Measurements from ENCODE around the gene PADI1. TPM values are rescaled to one million over a fixed set of nuclear protein-coding genes. Genes with fewer than 3 reads are reported as not detected.

PADI1 gene
- total RNA-seq, 1 experiment from 2014 or later: not detected

DNA sequence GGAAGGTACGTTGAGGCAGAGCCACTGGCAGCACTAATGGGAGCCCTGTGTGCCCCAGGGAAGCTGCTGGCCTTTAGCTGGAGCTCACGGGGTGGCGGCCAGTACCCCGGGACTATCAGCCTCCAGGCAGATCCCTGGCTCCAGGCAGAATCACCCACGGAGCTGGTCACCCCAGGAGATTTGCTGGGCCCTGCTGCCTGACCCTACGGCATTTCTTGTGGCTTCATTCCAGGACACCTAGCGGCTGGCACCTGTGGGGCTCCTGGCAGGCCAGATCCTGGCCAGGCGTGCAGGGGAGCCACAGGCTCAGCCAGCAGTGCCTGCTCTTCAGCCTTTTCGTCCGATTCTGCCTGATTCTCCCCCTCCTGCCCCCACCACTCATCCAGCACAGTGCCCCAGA lies 7.1 kb downstream of the PADI1 start:
- Histone ChIP-seq H3K4me1 (no peaks in the 10 kb centered on the region), H3K27me3 (replicated peaks; ENCODE audit: control insufficient read depth, insufficient read depth, low read length) (no peaks in the 10 kb centered on the region), H3K4me3 (ENCODE audit: low read depth, low read length) (no peak overlapping the region), H3K36me3 (ENCODE audit: control insufficient read depth, insufficient read depth, low read length) (no peaks in the 10 kb centered on the region), H3K9me3 (no peaks in the 10 kb centered on the region)
- no peak for DNase-seq
- POLR2A ChIA-PET: no interaction called here
- peaks cover 5% of the 10 kb centered on the region for H3K27me3 Mint-ChIP-seq (ENCODE audit: insufficient read depth, unreplicated experiment)
- H3K36me3 Mint-ChIP-seq (ENCODE audit: insufficient read depth, unreplicated experiment): no peaks in the 10 kb centered on the region
- no peak for TF ChIP-seq CTCF (IDR thresholded peaks at IDR 0.05; ENCODE audit: insufficient read depth in 1 of 2, low read depth in 1 of 2, low read length in 1 of 2, severe bottlenecking in 1 of 2, unreplicated experiment in 1 of 2)
- intact Hi-C loops (cut with micrococcal nuclease; ENCODE audit: unreplicated experiment): no loop called here
- no peak overlapping the region for H3K4me3 Mint-ChIP-seq (ENCODE audit: unreplicated experiment)
- H3K9me3 Mint-ChIP-seq (ENCODE audit: unreplicated experiment): no peaks in the 10 kb centered on the region
- H3K27ac Mint-ChIP-seq (ENCODE audit: unreplicated experiment): no peak overlapping the region
- CTCF ChIA-PET: no interaction called here
- BruUV-seq (replicated peaks): no TSS peak
- H3K4me1 Mint-ChIP-seq (ENCODE audit: low read depth, unreplicated experiment): no peaks in the 10 kb centered on the region

DNA sequence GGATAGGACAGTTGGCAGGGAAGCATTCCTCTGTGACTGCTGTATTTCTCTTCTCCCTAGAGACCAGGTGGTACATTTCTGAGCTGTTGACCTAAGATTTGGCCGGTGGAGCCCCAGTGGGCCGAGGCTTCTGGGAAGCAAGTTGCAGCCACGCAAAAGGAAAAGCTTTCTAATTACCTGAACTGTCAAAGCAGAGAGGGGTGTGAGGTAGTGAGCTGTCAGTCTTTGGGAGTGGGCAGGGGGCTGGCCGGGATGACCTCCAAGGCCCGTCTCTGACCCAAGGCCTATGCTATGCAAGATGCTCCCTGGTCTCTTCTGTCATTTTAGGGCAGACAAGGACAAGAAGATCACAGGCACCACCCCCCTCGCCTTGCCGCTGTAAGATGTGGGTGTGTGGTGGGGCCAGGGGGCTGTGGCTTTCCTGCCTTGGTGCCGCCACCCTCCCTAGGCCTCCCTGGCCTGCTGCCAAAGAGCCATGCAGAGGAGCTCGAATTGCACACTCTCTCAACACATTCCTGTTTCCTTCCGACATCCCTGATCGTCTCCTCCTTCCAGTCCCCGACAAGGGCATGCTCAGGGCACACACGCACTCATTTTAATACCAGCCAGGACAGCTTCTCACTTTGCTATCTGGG lies 7.7 kb downstream of the PADI1 start:
- intact Hi-C loops (cut with micrococcal nuclease; ENCODE audit: unreplicated experiment): no loop called here
- Mint-ChIP-seq H3K27me3 (ENCODE audit: insufficient read depth, unreplicated experiment) (peaks cover 5% of the 10 kb centered on the region), H3K4me3 (ENCODE audit: unreplicated experiment) (no peak overlapping the region), H3K27ac (ENCODE audit: unreplicated experiment) (no peak overlapping the region), H3K36me3 (ENCODE audit: insufficient read depth, unreplicated experiment) (no peaks in the 10 kb centered on the region), H3K9me3 (ENCODE audit: unreplicated experiment) (no peaks in the 10 kb centered on the region), H3K4me1 (ENCODE audit: low read depth, unreplicated experiment) (no peaks in the 10 kb centered on the region)
- H3K27me3 ChIP-seq (replicated peaks; ENCODE audit: control insufficient read depth, insufficient read depth, low read length): no peaks in the 10 kb centered on the region
- ChIA-PET POLR2A (no interaction called here), CTCF (no interaction called here)
- H3K4me3 ChIP-seq (ENCODE audit: low read depth, low read length): no peak overlapping the region
- DNase-seq: no peak
- no peaks in the 10 kb centered on the region for H3K4me1 ChIP-seq
- no peaks in the 10 kb centered on the region for H3K9me3 ChIP-seq
- no TSS peak for BruUV-seq (replicated peaks)
- TF ChIP-seq CTCF (IDR thresholded peaks at IDR 0.05; ENCODE audit: insufficient read depth in 1 of 2, low read depth in 1 of 2, low read length in 1 of 2, severe bottlenecking in 1 of 2, unreplicated experiment in 1 of 2): no peak
- no peaks in the 10 kb centered on the region for H3K36me3 ChIP-seq (ENCODE audit: control insufficient read depth, insufficient read depth, low read length)

DNA sequence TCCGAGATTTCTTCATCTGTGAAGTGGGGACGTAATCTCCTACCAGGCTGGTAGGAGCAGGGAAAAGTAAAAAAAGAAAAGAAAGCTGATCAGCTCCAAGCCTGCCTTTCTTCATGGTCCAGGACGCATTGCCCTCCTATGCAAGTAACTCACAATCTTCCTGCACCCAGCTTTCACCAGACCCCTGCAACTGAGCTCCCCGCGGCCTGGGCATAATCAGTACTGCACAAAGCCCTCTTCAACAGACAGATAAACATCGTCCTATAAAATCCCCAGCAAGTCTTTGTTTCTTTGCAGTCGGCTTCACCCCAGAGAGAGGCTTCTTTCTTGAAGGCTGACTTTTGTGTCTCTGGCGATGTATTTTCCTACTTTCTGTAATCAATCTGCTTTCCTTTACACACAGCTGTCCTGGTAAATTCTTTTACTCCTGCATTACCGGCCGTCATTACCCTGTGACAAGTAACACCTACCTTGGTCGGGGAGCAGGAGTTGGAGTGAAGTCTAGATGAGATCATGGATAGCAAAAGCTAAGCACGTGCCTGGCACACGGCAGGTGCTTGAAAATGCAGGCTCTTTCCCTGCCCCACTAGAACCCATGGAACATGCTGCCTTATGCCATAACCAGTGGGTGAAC lies 8.3 kb downstream of the PADI1 start:
- no peaks in the 10 kb centered on the region for H3K4me1 ChIP-seq
- intact Hi-C loops (cut with micrococcal nuclease; ENCODE audit: unreplicated experiment): no loop called here
- Mint-ChIP-seq H3K4me1 (ENCODE audit: low read depth, unreplicated experiment) (no peaks in the 10 kb centered on the region), H3K9me3 (ENCODE audit: unreplicated experiment) (no peaks in the 10 kb centered on the region), H3K27me3 (ENCODE audit: insufficient read depth, unreplicated experiment) (peaks cover 5% of the 10 kb centered on the region), H3K27ac (ENCODE audit: unreplicated experiment) (no peak overlapping the region), H3K36me3 (ENCODE audit: insufficient read depth, unreplicated experiment) (no peaks in the 10 kb centered on the region), H3K4me3 (ENCODE audit: unreplicated experiment) (no peak overlapping the region)
- no TSS peak for BruUV-seq (replicated peaks)
- no peak overlapping the region for H3K4me3 ChIP-seq (ENCODE audit: low read depth, low read length)
- H3K9me3 ChIP-seq: no peaks in the 10 kb centered on the region
- ChIA-PET CTCF (no interaction called here), POLR2A (no interaction called here)
- DNase-seq: no peak
- H3K27me3 ChIP-seq (replicated peaks; ENCODE audit: control insufficient read depth, insufficient read depth, low read length): no peaks in the 10 kb centered on the region
- H3K36me3 ChIP-seq (ENCODE audit: control insufficient read depth, insufficient read depth, low read length): no peaks in the 10 kb centered on the region
- no peak for TF ChIP-seq CTCF (IDR thresholded peaks at IDR 0.05; ENCODE audit: insufficient read depth in 1 of 2, low read depth in 1 of 2, low read length in 1 of 2, severe bottlenecking in 1 of 2, unreplicated experiment in 1 of 2)
